GM12874 (cell line): Measurements from ENCODE around the gene FTL.

ENCODE experiments used
- CTCF ChIP-seq: IDR thresholded peaks from 2 replicates; pipeline ENCODE4 v1.5.1; 2011; ENCODE audit warnings: low read depth, mild to moderate bottlenecking, control low read depth, low read length, moderate library complexity; ENCODE audit not compliant: insufficient read depth

Gene FTL

GRCh38 chr19:48968813-48969218 lies 3.7 kb downstream of the FTL start:
- no peak for TF ChIP-seq CTCF

GRCh38 chr19:48969276-48970138 lies 4.4 kb downstream of the FTL start:
- TF ChIP-seq CTCF: no peak

GRCh38 chr19:48970139-48970766 lies 5.1 kb downstream of the FTL start:
- no peak for TF ChIP-seq CTCF

GRCh38 chr19:48970923-48971395 lies 5.8 kb downstream of the FTL start:
- peak; percentile 93 for TF ChIP-seq CTCF

GRCh38 chr19:48975947-48976847 lies 11.1 kb downstream of the FTL start:
- no peak for TF ChIP-seq CTCF

- TF ChIP-seq CTCF: no peak
Observed at GRCh38 chr19:48977061-48977460, 12.0 kb downstream of the FTL start.

- TF ChIP-seq CTCF: no peak
Observed at GRCh38 chr19:48982280-48982679, 17.2 kb downstream of the FTL start.
